ENCODE measurements around the gene BCAS1.

DNA sequence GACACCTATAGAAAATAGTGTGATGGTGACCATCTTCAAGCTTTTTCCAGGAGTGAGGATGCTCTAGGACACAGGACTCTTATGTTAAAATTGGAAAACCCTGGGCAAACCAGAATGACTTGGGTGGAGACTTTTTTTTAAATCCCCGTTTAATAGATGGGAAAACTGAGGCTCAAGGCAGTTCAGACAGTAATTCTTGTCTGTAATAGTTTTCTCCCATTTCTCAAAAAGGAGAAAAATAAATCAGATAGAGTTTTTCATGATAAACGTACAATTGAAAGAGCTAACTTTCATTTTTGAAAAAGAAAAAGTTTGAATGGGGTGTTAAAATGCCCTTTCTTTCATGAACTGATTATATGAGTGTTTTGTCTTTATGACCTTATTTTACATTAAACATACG lies 6.8 kb downstream of the BCAS1 start:
- TF ChIP-seq, protein P1, sequence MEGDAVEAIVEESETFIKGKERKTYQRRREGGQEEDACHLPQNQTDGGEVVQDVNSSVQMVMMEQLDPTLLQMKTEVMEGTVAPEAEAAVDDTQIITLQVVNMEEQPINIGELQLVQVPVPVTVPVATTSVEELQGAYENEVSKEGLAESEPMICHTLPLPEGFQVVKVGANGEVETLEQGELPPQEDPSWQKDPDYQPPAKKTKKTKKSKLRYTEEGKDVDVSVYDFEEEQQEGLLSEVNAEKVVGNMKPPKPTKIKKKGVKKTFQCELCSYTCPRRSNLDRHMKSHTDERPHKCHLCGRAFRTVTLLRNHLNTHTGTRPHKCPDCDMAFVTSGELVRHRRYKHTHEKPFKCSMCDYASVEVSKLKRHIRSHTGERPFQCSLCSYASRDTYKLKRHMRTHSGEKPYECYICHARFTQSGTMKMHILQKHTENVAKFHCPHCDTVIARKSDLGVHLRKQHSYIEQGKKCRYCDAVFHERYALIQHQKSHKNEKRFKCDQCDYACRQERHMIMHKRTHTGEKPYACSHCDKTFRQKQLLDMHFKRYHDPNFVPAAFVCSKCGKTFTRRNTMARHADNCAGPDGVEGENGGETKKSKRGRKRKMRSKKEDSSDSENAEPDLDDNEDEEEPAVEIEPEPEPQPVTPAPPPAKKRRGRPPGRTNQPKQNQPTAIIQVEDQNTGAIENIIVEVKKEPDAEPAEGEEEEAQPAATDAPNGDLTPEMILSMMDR (conservative IDR thresholded peaks at IDR 0.05 in 1 of 2, IDR thresholded peaks at IDR 0.05 in 1 of 2; ENCODE audit: extremely low read depth in 1 of 2, insufficient read depth in 1 of 2, low read depth in 1 of 2, low read length in 2 of 2), result no peak
- TF ChIP-seq EZH2 (IDR thresholded peaks at IDR 0.05; ENCODE audit: borderline replicate concordance, low read length), result no peak
